GM06990 (cell line): Measurements from ENCODE around the gene STX4.

Experiments used
- DNase-seq: peaks from one replicate; pipeline ENCODE4 v3.0.0-alpha.2; 2011; ENCODE audit not compliant: insufficient read length; ENCODE audit errors: extremely low read depth
- H3K27me3 ChIP-seq: replicated peaks from 2 replicates; pipeline ENCODE4 v1.6.0; 2011; ENCODE audit warnings: low read length; ENCODE audit not compliant: control insufficient read depth, insufficient read depth
- H3K36me3 ChIP-seq: 2 replicates; pipeline ENCODE4 v1.5.1; 2011; ENCODE audit warnings: low read length; ENCODE audit not compliant: control insufficient read depth, insufficient read depth
- H3K4me3 ChIP-seq: replicated peaks from 2 replicates; pipeline ENCODE4 v1.5.1; 2011; ENCODE audit warnings: low read depth, mild to moderate bottlenecking, control low read depth, low read length
- CTCF ChIP-seq: IDR thresholded peaks from 2 replicates; pipeline ENCODE4 v1.5.1; 2011; ENCODE audit warnings: low read length, control low read depth, mild to moderate bottlenecking, inconsistent platforms; ENCODE audit not compliant: insufficient read depth, poor library complexity, severe bottlenecking

The STX4 gene

GRCh38 chr16:30986129-30986991, 47.0 kb upstream of the STX4 start:
- H3K4me3 ChIP-seq, result no peak overlapping the region
- DNase-seq, result no peak
- no peak for TF ChIP-seq CTCF
- H3K27me3 ChIP-seq, result no peaks in the 10 kb centered on the region
- H3K36me3 ChIP-seq, result peaks cover 19% of the 10 kb centered on the region

GRCh38 chr16:30987581-30988190, 45.7 kb upstream of the STX4 start:
- no peak for TF ChIP-seq CTCF
- DNase-seq, result no peak
- Histone ChIP-seq H3K36me3 (peaks cover 14% of the 10 kb centered on the region), H3K4me3 (no peak overlapping the region), H3K27me3 (no peaks in the 10 kb centered on the region)

DNA sequence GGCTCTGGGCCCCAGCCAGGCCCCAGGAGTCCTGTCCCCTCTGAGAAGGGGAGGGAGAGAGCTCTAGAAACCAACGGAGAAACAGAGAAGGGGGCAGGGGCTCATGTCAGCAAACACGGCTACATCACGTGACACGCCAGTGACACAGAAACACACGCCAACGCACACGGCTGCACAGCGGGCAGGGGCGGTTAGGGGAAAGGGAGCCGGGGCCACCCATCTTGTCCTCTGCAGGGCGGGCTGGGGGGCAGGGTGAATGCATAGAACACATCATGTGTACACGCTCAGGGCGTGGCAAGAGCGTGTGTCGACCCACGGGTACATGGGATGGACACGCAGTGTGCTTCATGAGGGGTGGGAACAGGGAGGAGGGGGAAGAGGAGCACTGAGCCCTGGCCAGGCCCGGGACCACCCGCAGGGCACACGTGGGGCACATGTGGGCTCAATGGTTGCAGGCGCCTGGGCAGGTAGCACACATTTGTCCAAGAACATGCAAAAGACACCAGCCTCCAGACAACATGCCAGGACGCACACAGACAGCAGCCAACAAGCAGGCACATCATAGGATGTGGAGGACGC, 43.8 kb upstream of the STX4 start:
- TF ChIP-seq CTCF, result no peak
- H3K4me3 ChIP-seq, result no peak overlapping the region
- no peak for DNase-seq
- H3K36me3 ChIP-seq, result peaks cover 2% of the 10 kb centered on the region; the same call in 1 of the 2 replicates
- no peaks in the 10 kb centered on the region for H3K27me3 ChIP-seq

GRCh38 chr16:30990105-30990504, 43.3 kb upstream of the STX4 start:
- no peak for TF ChIP-seq CTCF
- peaks cover 1% of the 10 kb centered on the region; the same call in 1 of the 2 replicates for H3K36me3 ChIP-seq
- no peak for DNase-seq
- no peaks in the 10 kb centered on the region for H3K27me3 ChIP-seq
- H3K4me3 ChIP-seq, result no peak overlapping the region

GRCh38 chr16:30991052-30991451, 42.3 kb upstream of the STX4 start:
- Histone ChIP-seq H3K36me3 (no peaks in the 10 kb centered on the region), H3K27me3 (no peaks in the 10 kb centered on the region), H3K4me3 (no peak overlapping the region)
- no peak for TF ChIP-seq CTCF
- DNase-seq, result no peak
